Peyer's patch (tissue), 4 donors: ENCODE measurements around the gene GLIS1.

Experiments
- CTCF ChIP-seq, 6 experiments: fragments of 450-650 bp in 4 of 6; fragments of 200-600 bp in 2 of 6; sonication (generic) in 1 of 6; IDR thresholded peaks; one replicate each; pipeline ENCODE4 v1.5.1; 2017 to 2019; ENCODE audit warnings: antibody characterized with exemption in 6 of 6, mild to moderate bottlenecking in 3 of 6, moderate library complexity in 1 of 6
- POLR2A ChIP-seq, 2 donors: fragments of 450-650 bp; IDR thresholded peaks; one replicate each; pipeline ENCODE4 v1.5.1; 2017; ENCODE audit warnings: antibody characterized with exemption in 2 of 2, mild to moderate bottlenecking in 2 of 2, moderate library complexity in 2 of 2

DNA sequence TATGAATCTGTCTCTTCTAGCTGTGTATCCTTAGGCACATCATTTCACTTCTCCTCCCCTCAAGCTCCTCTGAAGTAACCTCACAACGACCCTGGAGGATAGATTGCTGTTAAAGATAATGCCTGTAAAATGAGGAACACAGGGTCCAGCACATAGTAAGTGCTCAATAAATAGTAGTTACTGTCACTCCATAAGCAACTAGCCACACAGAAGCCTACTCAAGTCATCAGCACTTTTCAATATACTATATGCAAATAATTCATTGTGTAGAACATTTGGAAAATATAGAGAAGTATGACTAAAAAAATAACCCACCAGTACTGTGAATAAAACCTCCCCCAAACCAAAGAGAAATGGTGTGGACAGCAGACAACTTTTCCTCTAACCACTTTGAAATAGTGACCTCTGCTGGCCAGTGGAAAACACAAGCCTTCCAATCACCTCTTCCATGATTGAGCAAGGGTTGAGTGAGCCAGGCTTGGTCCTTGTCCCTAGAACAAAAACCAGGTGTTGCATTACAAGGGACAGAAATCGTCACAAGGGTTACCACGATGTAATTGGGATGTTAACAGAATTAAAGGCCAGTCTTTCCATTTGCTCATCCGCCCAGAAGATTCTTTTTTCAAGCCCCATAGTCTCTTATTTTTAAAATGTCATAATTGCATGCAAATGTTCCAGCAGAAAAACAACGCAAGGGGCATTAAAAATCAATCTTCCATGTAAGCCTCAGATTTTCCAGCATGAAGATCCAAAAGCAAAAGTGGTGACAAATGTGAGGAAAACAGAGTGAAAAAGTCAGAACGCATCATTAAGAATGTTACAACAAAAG is 15.7 kb upstream of the GLIS1 start:
- TF ChIP-seq CTCF (IDR thresholded peaks at IDR 0.05) (peak in 4 of 6 experiments; percentile 54 to 71 (median 64)), POLR2A (IDR thresholded peaks at IDR 0.05) (no peak)
